Keratinocyte (primary cell): Measurements from ENCODE around the gene CRKL. TPM values are rescaled to one million over a fixed set of nuclear protein-coding genes. Genes with fewer than 3 reads are reported as not detected.

Experiments used
- DNase-seq: peaks from one replicate; pipeline ENCODE4 v3.0.0-alpha.2; 2011; ENCODE audit warnings: low read depth, missing footprints, low spot score
- FAIRE-seq: peaks from 2 replicates; lab custom pipeline; 2011; peaks lifted over from hg19 to GRCh38; lab: Jason Lieb, UNC
- H2AFZ ChIP-seq: 2 replicates; pipeline ENCODE4 v1.6.0; 2012; ENCODE audit warnings: low read length, control low read depth, inconsistent platforms; ENCODE audit not compliant: control insufficient read depth
- H3K27ac ChIP-seq: 2 replicates; pipeline ENCODE4 v1.5.1; 2011; ENCODE audit warnings: low read length; ENCODE audit not compliant: control insufficient read depth, insufficient read depth
- H3K27me3 ChIP-seq: 3 replicates; pipeline ENCODE4 v1.6.0; 2011; ENCODE audit warnings: low read length; ENCODE audit not compliant: control insufficient read depth, insufficient read depth; ENCODE audit errors: extremely low read depth
- H3K36me3 ChIP-seq, 2 experiments: 2 replicates in 1 of 2; 3 replicates in 1 of 2; pipeline ENCODE4 v1.5.1; 2011; ENCODE audit warnings: low read length in 2 of 2, mild to moderate bottlenecking in 1 of 2; ENCODE audit not compliant: control insufficient read depth in 2 of 2, insufficient read depth in 2 of 2; ENCODE audit errors: extremely low read depth in 1 of 2
- H3K4me1 ChIP-seq: 3 replicates; pipeline ENCODE4 v1.5.1; 2011; ENCODE audit warnings: low read length; ENCODE audit not compliant: control insufficient read depth, insufficient read depth; ENCODE audit errors: extremely low read depth
- H3K4me2 ChIP-seq: 3 replicates; pipeline ENCODE4 v1.6.0; 2011; ENCODE audit warnings: low read depth, low read length; ENCODE audit not compliant: control insufficient read depth, insufficient read depth; ENCODE audit errors: extremely low read depth
- H3K4me3 ChIP-seq, 3 experiments: fragments of 200-600 bp in 1 of 3; sonication (generic) in 1 of 3; 2 replicates in 2 of 3; 3 replicates in 1 of 3; pipeline ENCODE4 v1.5.1; 2011 to 2016; ENCODE audit warnings: low read length in 3 of 3, mild to moderate bottlenecking in 3 of 3, control low read depth in 2 of 3, inconsistent platforms in 1 of 3, low read depth in 1 of 3, mixed read lengths in 1 of 3, mixed run types in 1 of 3, moderate library complexity in 1 of 3; ENCODE audit not compliant: control insufficient read depth in 2 of 3, insufficient read depth in 2 of 3; ENCODE audit errors: extremely low read depth in 1 of 3
- H3K79me2 ChIP-seq: 2 replicates; pipeline ENCODE4 v1.6.0; 2012; ENCODE audit warnings: low read length; ENCODE audit not compliant: control insufficient read depth, insufficient read depth
- H3K9ac ChIP-seq: 3 replicates; pipeline ENCODE4 v1.6.0; 2011; ENCODE audit warnings: low read length; ENCODE audit not compliant: control insufficient read depth, insufficient read depth; ENCODE audit errors: extremely low read depth
- H3K9me1 ChIP-seq: 3 replicates; pipeline ENCODE4 v1.6.0; 2011; ENCODE audit warnings: low read length; ENCODE audit not compliant: control insufficient read depth, insufficient read depth; ENCODE audit errors: extremely low read depth
- H3K9me3 ChIP-seq: 2 replicates; pipeline ENCODE4 v1.5.1; 2012; ENCODE audit warnings: low read depth, low read length; ENCODE audit not compliant: control insufficient read depth
- H4K20me1 ChIP-seq: 3 replicates; pipeline ENCODE4 v1.6.0; 2011; ENCODE audit warnings: low read length; ENCODE audit not compliant: control insufficient read depth, insufficient read depth; ENCODE audit errors: extremely low read depth
- EZH2 ChIP-seq: IDR thresholded peaks from one replicate; pipeline ENCODE4 v1.6.1; 2012; ENCODE audit warnings: inconsistent platforms, mild to moderate bottlenecking, low read length, moderate library complexity
- dilution Hi-C: fragments of 300-500 bp; cut with MboI; formaldehyde crosslinking; loops from one replicate; pipeline ENCODE4 v1.7.0; 2020; ENCODE audit warnings: low sequenced_read_pairs; ENCODE audit not compliant: extremely low pct_ligation_motif_present
- polyA plus RNA-seq, 5 experiments: library from polyadenylated mRNA; depleted of rRNA in 3 of 5; stranded (reverse) in 3 of 5; stranded (forward) in 1 of 5; unstranded in 1 of 5; fragments of >200 nt; gene quantifications; 1 replicate in 1 of 5; 2 replicates in 3 of 5; 3 replicates in 1 of 5; pipeline versions ENCODE4 v1.2.1 to v1.2.3, GENCODE V29; 2011 to 2012; ENCODE audit warnings: missing spikeins in 2 of 5, low read depth in 1 of 5, low replicate concordance in 1 of 5
- TF ChIP-seq, protein P1 (sequence below), 3 experiments: IDR thresholded peaks in 1 of 3; conservative IDR thresholded peaks in 1 of 3; optimal IDR thresholded peaks in 1 of 3; 2 replicates in 2 of 3; 3 replicates in 1 of 3; pipeline versions ENCODE3 to v1.5.1; 2011; ENCODE audit warnings: low read length in 3 of 3, mild to moderate bottlenecking in 3 of 3, moderate library complexity in 2 of 3, control low read depth in 1 of 3, inconsistent platforms in 1 of 3; ENCODE audit not compliant: insufficient read depth in 2 of 3; ENCODE audit errors: extremely low read depth in 1 of 3

The CRKL gene
- polyA plus RNA-seq, 1 donor (not counting 4 experiments of a cell fraction or from before 2014, with no cell fraction given) = 32.1 TPM

DNA sequence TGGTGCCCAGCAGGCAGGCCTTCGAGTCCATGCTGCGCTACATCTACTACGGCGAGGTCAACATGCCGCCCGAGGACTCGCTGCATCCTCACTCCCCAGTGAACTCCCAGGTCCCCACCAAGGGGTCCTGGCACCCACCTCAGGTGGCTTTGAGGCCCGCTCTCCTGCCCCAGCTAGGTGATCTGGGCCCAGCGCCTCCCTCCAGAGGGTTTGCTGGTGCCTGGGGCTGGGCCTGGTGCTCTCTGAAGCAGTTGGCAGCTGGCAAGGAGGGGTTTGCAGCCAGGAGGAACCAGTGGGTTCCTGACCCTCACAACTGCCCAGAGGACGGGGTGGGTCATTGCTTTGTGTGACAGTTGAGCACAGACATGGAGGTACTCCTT, 78.8 kb downstream of the CRKL start:
- FAIRE-seq (no peak), DNase-seq (no peak)
- H3K9me1 ChIP-seq = no peaks in the 10 kb centered on the region
- no peak overlapping the region for H3K9ac ChIP-seq
- H3K9me3 ChIP-seq = no peaks in the 10 kb centered on the region
- no peak overlapping the region for H3K27ac ChIP-seq
- H3K4me2 ChIP-seq = no peak overlapping the region
- dilution Hi-C loops = no loop called here
- H3K79me2 ChIP-seq = peaks cover 14% of the 10 kb centered on the region
- no peak overlapping the region for H2AFZ ChIP-seq
- H3K36me3 ChIP-seq = peaks cover 25 to 48% of the 10 kb centered on the region in 2 experiments
- H3K4me3 ChIP-seq = no peak overlapping the region
- H3K4me1 ChIP-seq = peaks cover 6% of the 10 kb centered on the region
- TF ChIP-seq, protein P1, sequence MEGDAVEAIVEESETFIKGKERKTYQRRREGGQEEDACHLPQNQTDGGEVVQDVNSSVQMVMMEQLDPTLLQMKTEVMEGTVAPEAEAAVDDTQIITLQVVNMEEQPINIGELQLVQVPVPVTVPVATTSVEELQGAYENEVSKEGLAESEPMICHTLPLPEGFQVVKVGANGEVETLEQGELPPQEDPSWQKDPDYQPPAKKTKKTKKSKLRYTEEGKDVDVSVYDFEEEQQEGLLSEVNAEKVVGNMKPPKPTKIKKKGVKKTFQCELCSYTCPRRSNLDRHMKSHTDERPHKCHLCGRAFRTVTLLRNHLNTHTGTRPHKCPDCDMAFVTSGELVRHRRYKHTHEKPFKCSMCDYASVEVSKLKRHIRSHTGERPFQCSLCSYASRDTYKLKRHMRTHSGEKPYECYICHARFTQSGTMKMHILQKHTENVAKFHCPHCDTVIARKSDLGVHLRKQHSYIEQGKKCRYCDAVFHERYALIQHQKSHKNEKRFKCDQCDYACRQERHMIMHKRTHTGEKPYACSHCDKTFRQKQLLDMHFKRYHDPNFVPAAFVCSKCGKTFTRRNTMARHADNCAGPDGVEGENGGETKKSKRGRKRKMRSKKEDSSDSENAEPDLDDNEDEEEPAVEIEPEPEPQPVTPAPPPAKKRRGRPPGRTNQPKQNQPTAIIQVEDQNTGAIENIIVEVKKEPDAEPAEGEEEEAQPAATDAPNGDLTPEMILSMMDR (optimal IDR thresholded peaks at IDR 0.05 in 1 of 3, IDR thresholded peaks at IDR 0.05 in 1 of 3, conservative IDR thresholded peaks at IDR 0.05 in 1 of 3; ENCODE audit: extremely low read depth in 1 of 3, insufficient read depth in 2 of 3, low read length in 3 of 3) = no peak
- H4K20me1 ChIP-seq = no peaks in the 10 kb centered on the region
- H3K27me3 ChIP-seq = no peaks in the 10 kb centered on the region

DNA sequence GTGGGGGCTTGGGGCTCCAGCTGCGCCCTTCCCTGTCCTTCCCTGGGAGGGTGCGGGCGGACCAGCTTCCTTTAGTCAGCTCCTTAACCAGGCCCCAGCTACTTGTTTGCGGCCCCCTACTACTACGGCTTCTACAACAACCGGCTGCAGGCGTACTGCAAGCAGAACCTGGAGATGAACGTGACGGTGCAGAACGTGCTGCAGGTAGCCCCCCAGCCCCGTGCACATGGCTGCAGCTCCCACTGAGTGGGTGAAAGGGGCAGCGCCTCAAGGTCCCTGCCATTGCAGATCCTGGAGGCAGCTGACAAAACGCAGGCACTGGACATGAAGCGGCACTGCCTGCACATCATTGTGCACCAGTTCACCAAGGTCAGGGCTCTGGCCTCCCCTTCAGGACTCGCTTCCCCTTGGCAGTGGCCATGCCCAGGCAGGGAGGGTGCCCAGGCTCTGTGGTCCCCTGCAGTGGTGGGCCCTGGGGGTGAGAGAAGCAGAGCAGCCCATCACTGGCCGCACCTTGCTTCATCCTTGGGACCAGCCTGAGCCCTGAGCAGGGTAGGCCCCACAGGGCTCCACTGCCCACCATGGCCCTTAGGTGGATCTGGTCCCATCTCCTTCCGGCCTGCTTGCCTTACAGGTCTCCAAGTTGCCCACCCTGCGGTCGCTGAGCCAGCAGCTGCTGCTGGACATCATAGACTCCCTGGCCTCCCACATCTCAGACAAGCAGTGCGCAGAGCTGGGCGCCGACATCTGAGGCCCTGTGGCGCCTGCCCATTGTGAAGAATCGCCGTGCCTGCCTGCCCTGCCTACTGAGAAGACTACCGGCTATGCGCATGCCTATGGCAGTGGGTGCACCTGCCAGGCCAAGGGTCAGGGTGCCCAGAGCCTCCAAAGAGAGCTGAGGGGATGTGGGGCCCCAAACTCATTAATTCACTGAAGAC, 79.7 kb downstream of the CRKL start:
- H3K4me2 ChIP-seq = no peak overlapping the region
- no peak overlapping the region for H3K4me3 ChIP-seq
- H3K27ac ChIP-seq = no peak overlapping the region
- H4K20me1 ChIP-seq = no peaks in the 10 kb centered on the region
- dilution Hi-C loops = no loop called here
- no peak for FAIRE-seq
- no peaks in the 10 kb centered on the region for H3K9me1 ChIP-seq
- H3K36me3 ChIP-seq = peaks cover 24 to 41% of the 10 kb centered on the region in 2 experiments
- TF ChIP-seq, protein P1 (optimal IDR thresholded peaks at IDR 0.05 in 1 of 3, IDR thresholded peaks at IDR 0.05 in 1 of 3, conservative IDR thresholded peaks at IDR 0.05 in 1 of 3; ENCODE audit: extremely low read depth in 1 of 3, insufficient read depth in 2 of 3, low read length in 3 of 3) = no peak
- TF ChIP-seq EZH2 = no peak
- H3K9me3 ChIP-seq = no peaks in the 10 kb centered on the region
- H3K27me3 ChIP-seq = no peaks in the 10 kb centered on the region
- H3K9ac ChIP-seq = no peak overlapping the region
- no peak for DNase-seq
- H3K79me2 ChIP-seq = peaks cover 17% of the 10 kb centered on the region
- H2AFZ ChIP-seq = no peak overlapping the region
- peaks cover 12% of the 10 kb centered on the region for H3K4me1 ChIP-seq
